ENCODE results near the gene DDX11.
"Not testable (repeated sequence)": the region's sequence is repeated elsewhere in the genome, so short reads cannot be mapped to it uniquely, and the experiment has no call there.

DDX11 gene

GRCh38 chr12:31097819-31098218 lies 24.2 kb downstream of the DDX11 start:
- WGBS, 2 experiments = 95 to 96% methylated on average over 8 of the region's 8 CpGs
- not testable (repeated sequence) for H3K4me3 ChIP-seq (ENCODE audit: insufficient read depth, low read depth, low read length); H3K36me3 ChIP-seq (ENCODE audit: control insufficient read depth, insufficient read depth, low read length)

GRCh38 chr12:31098363-31098762 lies 24.7 kb downstream of the DDX11 start:
- H3K9me3 ChIP-seq (ENCODE audit: control insufficient read depth, low read length); H3K27ac ChIP-seq (ENCODE audit: insufficient read depth, low read depth, low read length, poor library complexity, severe bottlenecking); H3K4me3 ChIP-seq (ENCODE audit: insufficient read depth, low read depth, low read length); H3K4me1 ChIP-seq (ENCODE audit: control insufficient read depth, insufficient read depth, low read length); H3K36me3 ChIP-seq (ENCODE audit: control insufficient read depth, insufficient read depth, low read length); H3K27me3 ChIP-seq (ENCODE audit: control insufficient read depth, insufficient read depth, low read length, poor library complexity, severe bottlenecking): not testable (repeated sequence)
- WGBS, 2 experiments = 89 to 92% methylated on average over 3 to 5 of the region's 5 CpGs

More at GRCh38 chr12:31097819-31098218, 24.2 kb downstream of the DDX11 start:
- not testable (repeated sequence) for H3K27ac ChIP-seq (ENCODE audit: insufficient read depth, low read depth, low read length, poor library complexity, severe bottlenecking); H3K4me1 ChIP-seq (ENCODE audit: control insufficient read depth, insufficient read depth, low read length); H3K9me3 ChIP-seq (ENCODE audit: control insufficient read depth, low read length); H3K27me3 ChIP-seq (ENCODE audit: control insufficient read depth, insufficient read depth, low read length, poor library complexity, severe bottlenecking)

GRCh38 chr12:31098771-31099170 lies 25.1 kb downstream of the DDX11 start:
- H3K27ac ChIP-seq (ENCODE audit: insufficient read depth, low read depth, low read length, poor library complexity, severe bottlenecking); H3K9me3 ChIP-seq (ENCODE audit: control insufficient read depth, low read length); H3K27me3 ChIP-seq (ENCODE audit: control insufficient read depth, insufficient read depth, low read length, poor library complexity, severe bottlenecking); H3K4me3 ChIP-seq (ENCODE audit: insufficient read depth, low read depth, low read length); H3K36me3 ChIP-seq (ENCODE audit: control insufficient read depth, insufficient read depth, low read length); H3K4me1 ChIP-seq (ENCODE audit: control insufficient read depth, insufficient read depth, low read length): not testable (repeated sequence)
- 93 to 98% methylated on average over 4 of the region's 9 CpGs for WGBS, 2 experiments

GRCh38 chr12:31099434-31099833 lies 25.8 kb downstream of the DDX11 start:
- not testable (repeated sequence) for H3K27ac ChIP-seq (ENCODE audit: insufficient read depth, low read depth, low read length, poor library complexity, severe bottlenecking); H3K27me3 ChIP-seq (ENCODE audit: control insufficient read depth, insufficient read depth, low read length, poor library complexity, severe bottlenecking); H3K4me3 ChIP-seq (ENCODE audit: insufficient read depth, low read depth, low read length); H3K4me1 ChIP-seq (ENCODE audit: control insufficient read depth, insufficient read depth, low read length); H3K9me3 ChIP-seq (ENCODE audit: control insufficient read depth, low read length); H3K36me3 ChIP-seq (ENCODE audit: control insufficient read depth, insufficient read depth, low read length)
- 100% methylated on average over 2 of the region's 2 CpGs; no CpG with 5 or more reads in 1 of the 2 experiments for WGBS, 2 experiments

- not testable (repeated sequence) for H3K9me3 ChIP-seq (ENCODE audit: control insufficient read depth, low read length); H3K4me3 ChIP-seq (ENCODE audit: insufficient read depth, low read depth, low read length); H3K27ac ChIP-seq (ENCODE audit: insufficient read depth, low read depth, low read length, poor library complexity, severe bottlenecking); H3K27me3 ChIP-seq (ENCODE audit: control insufficient read depth, insufficient read depth, low read length, poor library complexity, severe bottlenecking); H3K36me3 ChIP-seq (ENCODE audit: control insufficient read depth, insufficient read depth, low read length); H3K4me1 ChIP-seq (ENCODE audit: control insufficient read depth, insufficient read depth, low read length)
- WGBS, 2 experiments = 96 to 97% methylated on average over 22 to 24 of the region's 26 CpGs
These were observed 27.0 kb downstream of the DDX11 start for GRCh38 chr12:31100503-31101208.

- H3K36me3 ChIP-seq (ENCODE audit: control insufficient read depth, insufficient read depth, low read length); H3K27ac ChIP-seq (ENCODE audit: insufficient read depth, low read depth, low read length, poor library complexity, severe bottlenecking); H3K27me3 ChIP-seq (ENCODE audit: control insufficient read depth, insufficient read depth, low read length, poor library complexity, severe bottlenecking); H3K9me3 ChIP-seq (ENCODE audit: control insufficient read depth, low read length); H3K4me3 ChIP-seq (ENCODE audit: insufficient read depth, low read depth, low read length); H3K4me1 ChIP-seq (ENCODE audit: control insufficient read depth, insufficient read depth, low read length): not testable (repeated sequence)
- WGBS, 2 experiments = 95 to 97% methylated on average over 8 of the region's 8 CpGs
These were observed 28.5 kb downstream of the DDX11 start for GRCh38 chr12:31102125-31102524.

GRCh38 chr12:31102596-31102995 lies 28.9 kb downstream of the DDX11 start:
- not testable (repeated sequence) for H3K9me3 ChIP-seq (ENCODE audit: control insufficient read depth, low read length); H3K27me3 ChIP-seq (ENCODE audit: control insufficient read depth, insufficient read depth, low read length, poor library complexity, severe bottlenecking); H3K4me3 ChIP-seq (ENCODE audit: insufficient read depth, low read depth, low read length); H3K36me3 ChIP-seq (ENCODE audit: control insufficient read depth, insufficient read depth, low read length); H3K4me1 ChIP-seq (ENCODE audit: control insufficient read depth, insufficient read depth, low read length); H3K27ac ChIP-seq (ENCODE audit: insufficient read depth, low read depth, low read length, poor library complexity, severe bottlenecking)
- WGBS, 2 experiments = 93 to 95% methylated on average over 9 of the region's 9 CpGs

GRCh38 chr12:31103561-31103975 lies 29.9 kb downstream of the DDX11 start:
- WGBS, 2 experiments = 93 to 94% methylated on average over 16 of the region's 16 CpGs
- H3K9me3 ChIP-seq (ENCODE audit: control insufficient read depth, low read length); H3K36me3 ChIP-seq (ENCODE audit: control insufficient read depth, insufficient read depth, low read length); H3K27me3 ChIP-seq (ENCODE audit: control insufficient read depth, insufficient read depth, low read length, poor library complexity, severe bottlenecking); H3K4me1 ChIP-seq (ENCODE audit: control insufficient read depth, insufficient read depth, low read length); H3K4me3 ChIP-seq (ENCODE audit: insufficient read depth, low read depth, low read length); H3K27ac ChIP-seq (ENCODE audit: insufficient read depth, low read depth, low read length, poor library complexity, severe bottlenecking): not testable (repeated sequence)

GRCh38 chr12:31104220-31104619 lies 30.6 kb downstream of the DDX11 start:
- H3K27ac ChIP-seq (ENCODE audit: insufficient read depth, low read depth, low read length, poor library complexity, severe bottlenecking); H3K36me3 ChIP-seq (ENCODE audit: control insufficient read depth, insufficient read depth, low read length); H3K4me3 ChIP-seq (ENCODE audit: insufficient read depth, low read depth, low read length); H3K27me3 ChIP-seq (ENCODE audit: control insufficient read depth, insufficient read depth, low read length, poor library complexity, severe bottlenecking); H3K4me1 ChIP-seq (ENCODE audit: control insufficient read depth, insufficient read depth, low read length); H3K9me3 ChIP-seq (ENCODE audit: control insufficient read depth, low read length): not testable (repeated sequence)
- 82 to 89% methylated on average over 4 of the region's 4 CpGs for WGBS, 2 experiments

- not testable (repeated sequence) for H3K27me3 ChIP-seq (ENCODE audit: control insufficient read depth, insufficient read depth, low read length, poor library complexity, severe bottlenecking); H3K4me1 ChIP-seq (ENCODE audit: control insufficient read depth, insufficient read depth, low read length); H3K9me3 ChIP-seq (ENCODE audit: control insufficient read depth, low read length); H3K4me3 ChIP-seq (ENCODE audit: insufficient read depth, low read depth, low read length); H3K36me3 ChIP-seq (ENCODE audit: control insufficient read depth, insufficient read depth, low read length); H3K27ac ChIP-seq (ENCODE audit: insufficient read depth, low read depth, low read length, poor library complexity, severe bottlenecking)
- 94% methylated on average over 14 of the region's 14 CpGs for WGBS, 2 experiments
These were observed 31.1 kb downstream of the DDX11 start for GRCh38 chr12:31104773-31105172.

GRCh38 chr12:31105668-31106067 lies 32.0 kb downstream of the DDX11 start:
- Histone ChIP-seq H3K4me1 (ENCODE audit: control insufficient read depth, insufficient read depth, low read length) (no peaks in the 10 kb centered on the region), H3K27ac (ENCODE audit: insufficient read depth, low read depth, low read length, poor library complexity, severe bottlenecking) (no peak overlapping the region), H3K9me3 (ENCODE audit: control insufficient read depth, low read length) (no peaks in the 10 kb centered on the region), H3K36me3 (ENCODE audit: control insufficient read depth, insufficient read depth, low read length) (peaks cover 4% of the 10 kb centered on the region), H3K27me3 (ENCODE audit: control insufficient read depth, insufficient read depth, low read length, poor library complexity, severe bottlenecking) (no peaks in the 10 kb centered on the region), H3K4me3 (ENCODE audit: insufficient read depth, low read depth, low read length) (no peak overlapping the region)
- WGBS, 2 experiments = 95 to 96% methylated on average over 8 of the region's 8 CpGs

Data from ectodermal cell (in vitro differentiated cells).